Non-pigmented ciliary epithelial cell (primary cell): ENCODE measurements around the gene FILIP1L.

Source experiments
- DNase-seq: peaks from one replicate; pipeline ENCODE4 v3.0.0-alpha.2; 2010; ENCODE audit warnings: low read depth

The FILIP1L gene

DNA sequence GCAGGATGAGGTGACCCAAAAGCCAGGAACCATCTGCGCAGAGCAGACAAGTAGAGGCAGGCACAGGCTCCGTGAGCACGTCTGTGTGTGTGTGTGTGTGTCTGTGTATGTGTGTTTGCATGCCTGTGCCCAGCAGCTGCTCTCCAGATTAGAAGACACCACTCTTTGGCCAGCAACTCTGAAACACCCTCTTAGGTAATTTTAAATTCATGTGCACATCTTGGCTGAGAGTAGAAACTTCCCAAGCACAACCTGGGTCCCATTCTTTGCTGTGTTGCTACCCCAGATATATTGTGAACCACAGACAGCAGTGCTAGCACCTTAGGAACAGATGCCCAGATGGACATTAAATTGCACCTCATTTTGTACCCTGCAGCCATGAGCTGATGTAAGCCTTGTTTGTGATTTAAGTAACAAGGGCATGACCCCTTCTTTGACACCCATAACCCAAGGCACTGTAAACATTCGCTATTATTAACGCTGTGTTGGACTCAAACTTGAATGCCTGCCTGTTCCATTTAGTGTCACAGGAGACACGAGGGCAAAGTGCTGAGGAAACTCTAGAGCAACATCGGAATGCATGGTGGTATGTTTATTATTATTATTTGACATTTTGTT lies at the start of gene FILIP1L:
Gene FILIP1L, minus strand, starts transcription at position 89 of the 618 bp plus-strand sequence.
- DNase-seq, result no peak

DNA sequence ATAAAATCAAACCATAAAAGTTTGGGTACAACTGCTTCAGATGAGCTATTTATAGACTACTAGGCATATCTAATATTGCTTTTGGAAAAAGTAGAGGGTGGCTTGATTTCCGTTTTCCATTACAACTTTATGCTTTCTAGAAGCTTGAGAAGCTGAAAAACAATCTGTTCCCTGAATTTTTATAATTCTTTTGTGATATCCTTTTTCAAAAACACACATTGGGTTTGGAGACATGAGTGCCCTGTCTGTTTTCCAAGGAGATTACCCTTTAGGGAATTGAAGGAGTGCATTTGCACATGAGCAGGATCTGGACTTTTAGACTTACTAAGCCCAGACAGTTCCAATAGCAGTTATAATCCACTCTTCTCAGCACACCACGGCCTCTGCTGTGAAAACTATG lies 49.5 kb upstream of the FILIP1L start:
- no peak for DNase-seq

DNA sequence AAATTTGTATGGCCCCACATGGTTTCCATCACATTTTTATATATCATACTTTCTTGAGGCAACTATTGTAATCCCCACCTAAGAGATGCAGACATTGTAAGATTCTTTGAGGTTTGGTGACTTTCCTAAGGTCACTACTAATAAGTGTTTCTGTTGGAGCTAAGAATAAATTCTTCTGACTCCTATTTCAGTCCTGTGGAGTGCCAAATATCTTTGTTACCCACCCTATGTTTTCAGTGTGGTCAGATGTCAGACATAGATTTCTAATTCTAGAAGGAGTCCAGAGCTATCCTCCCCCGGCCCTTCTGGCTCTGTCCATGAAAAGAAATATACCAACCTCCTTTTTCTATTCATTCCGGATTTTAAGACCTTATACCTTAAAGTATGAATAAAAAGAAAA lies 46.2 kb upstream of the FILIP1L start:
- no peak for DNase-seq

DNA sequence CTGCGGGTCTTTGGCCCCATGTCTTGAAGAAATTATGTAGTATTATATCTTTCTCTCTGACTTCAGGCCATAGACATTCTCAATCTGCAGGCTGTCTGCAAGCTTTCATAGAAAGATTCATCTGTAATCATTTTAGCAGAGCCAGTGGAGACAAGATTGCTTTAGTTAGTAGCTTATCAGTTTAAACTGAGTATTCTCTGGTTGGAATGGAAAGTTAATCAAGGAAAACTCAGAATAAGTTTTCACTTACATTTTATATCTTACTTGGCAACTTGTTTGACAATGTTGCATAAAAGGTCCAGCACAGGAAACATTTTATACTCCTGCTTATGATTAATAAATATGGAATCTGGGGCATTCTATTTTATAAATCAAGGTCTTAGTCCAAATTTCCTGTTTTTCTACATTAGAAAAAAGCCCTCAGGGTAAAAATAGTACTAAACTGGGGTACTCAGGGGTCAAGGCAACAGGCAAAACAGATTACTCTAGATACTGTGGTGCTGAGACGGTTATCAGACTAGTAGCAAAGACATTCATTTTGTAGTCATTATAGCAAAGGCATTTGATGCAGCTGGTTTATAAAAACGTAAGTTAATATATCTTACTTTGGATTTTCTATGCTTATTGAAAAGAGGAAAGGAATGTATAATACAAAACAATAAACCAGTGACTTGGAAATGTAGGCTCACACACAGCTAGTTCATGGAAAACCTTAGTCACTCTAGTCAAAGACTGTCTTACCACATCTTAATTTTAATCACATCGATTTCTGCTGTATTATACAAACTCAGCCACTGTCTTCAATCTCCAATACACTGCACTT lies 45.2 kb upstream of the FILIP1L start:
- DNase-seq, result peak; percentile 46

DNA sequence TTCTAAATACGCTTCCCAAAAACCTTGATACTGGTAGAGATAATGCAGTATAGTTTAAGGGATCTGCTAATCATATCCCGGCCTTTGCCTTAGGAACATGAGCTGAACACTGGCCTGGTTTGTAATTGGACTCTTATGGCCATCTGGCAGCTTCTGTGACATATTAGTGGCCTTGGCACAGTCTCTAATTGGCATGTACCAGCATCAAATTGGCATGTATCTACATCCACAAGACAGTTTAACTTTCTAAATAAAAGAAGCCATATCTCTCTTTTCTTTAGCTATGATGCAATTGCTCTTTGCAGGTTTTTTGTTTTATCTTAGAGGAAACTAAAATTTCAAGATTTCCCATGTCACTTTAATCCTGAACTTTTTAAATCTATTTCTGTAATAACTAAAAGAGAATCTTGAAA lies 44.6 kb upstream of the FILIP1L start:
- DNase-seq, result no peak

- no peak for DNase-seq
These were observed 43.4 kb upstream of the FILIP1L start for GRCh38 chr3:100157685-100158084.

GRCh38 chr3:100155590-100155989 lies 41.3 kb upstream of the FILIP1L start:
- no peak for DNase-seq

- DNase-seq, result no peak
These were observed 40.8 kb upstream of the FILIP1L start for GRCh38 chr3:100155128-100155527.

DNA sequence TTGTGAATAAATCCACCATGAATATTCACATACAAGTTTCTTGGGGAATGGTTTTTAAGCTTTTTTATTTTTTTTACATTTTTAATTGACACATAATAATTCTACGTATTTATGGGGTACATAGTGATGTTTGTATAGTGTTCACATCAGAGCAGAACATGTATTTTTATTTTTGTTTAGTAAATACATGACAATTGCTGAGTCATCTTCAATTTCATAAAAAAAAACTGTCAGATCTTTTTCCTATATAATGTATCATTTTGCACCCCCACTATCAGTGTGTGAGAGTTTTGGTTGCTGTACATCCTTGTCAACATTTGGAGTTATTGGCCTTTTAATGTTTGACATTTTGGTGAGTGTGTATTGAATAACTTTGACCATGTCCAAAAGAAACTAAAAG lies 39.9 kb upstream of the FILIP1L start:
- DNase-seq, result no peak

GRCh38 chr3:100151024-100151707 lies 36.9 kb upstream of the FILIP1L start:
- DNase-seq, result no peak

DNA sequence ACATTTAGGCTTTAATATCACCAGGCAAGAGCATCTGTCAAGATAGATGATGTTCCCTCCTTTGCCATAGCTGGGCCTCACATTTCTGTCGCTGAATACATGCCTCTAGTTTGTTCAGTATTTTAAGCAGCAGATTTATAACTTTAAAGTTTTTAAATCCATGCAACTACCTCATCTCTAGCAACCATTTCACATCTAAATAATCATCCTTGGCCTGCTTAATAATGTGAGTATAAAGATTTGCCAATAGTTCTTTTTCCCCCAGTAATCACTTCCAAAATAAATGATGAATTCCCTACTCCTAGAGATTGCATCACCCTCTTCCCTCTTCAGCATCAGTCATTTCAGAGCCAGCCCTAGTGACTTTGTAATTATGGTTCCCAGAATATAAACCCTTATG lies 36.2 kb upstream of the FILIP1L start:
- no peak for DNase-seq

- no peak for DNase-seq
These were observed 35.6 kb upstream of the FILIP1L start for GRCh38 chr3:100149713-100150415.

DNA sequence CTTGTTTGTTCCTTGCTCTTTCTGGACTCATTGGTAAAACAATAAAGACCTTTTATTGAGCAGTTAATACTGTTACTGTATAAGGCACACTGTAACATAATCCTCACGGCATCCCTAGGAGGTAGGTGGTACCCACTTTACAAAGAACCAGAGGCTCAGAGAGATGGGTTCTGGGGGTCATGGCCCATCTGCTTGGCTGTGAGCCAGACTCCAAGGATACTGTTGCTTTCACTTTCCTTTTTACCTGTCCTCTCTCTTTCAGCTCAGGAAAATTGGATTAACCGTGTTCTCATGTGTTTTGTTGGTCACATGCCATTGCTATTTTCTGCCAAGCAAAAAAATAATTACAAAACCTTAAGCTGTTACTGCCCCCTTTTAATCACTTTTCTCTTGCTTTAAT lies 34.8 kb upstream of the FILIP1L start:
- no peak for DNase-seq

DNA sequence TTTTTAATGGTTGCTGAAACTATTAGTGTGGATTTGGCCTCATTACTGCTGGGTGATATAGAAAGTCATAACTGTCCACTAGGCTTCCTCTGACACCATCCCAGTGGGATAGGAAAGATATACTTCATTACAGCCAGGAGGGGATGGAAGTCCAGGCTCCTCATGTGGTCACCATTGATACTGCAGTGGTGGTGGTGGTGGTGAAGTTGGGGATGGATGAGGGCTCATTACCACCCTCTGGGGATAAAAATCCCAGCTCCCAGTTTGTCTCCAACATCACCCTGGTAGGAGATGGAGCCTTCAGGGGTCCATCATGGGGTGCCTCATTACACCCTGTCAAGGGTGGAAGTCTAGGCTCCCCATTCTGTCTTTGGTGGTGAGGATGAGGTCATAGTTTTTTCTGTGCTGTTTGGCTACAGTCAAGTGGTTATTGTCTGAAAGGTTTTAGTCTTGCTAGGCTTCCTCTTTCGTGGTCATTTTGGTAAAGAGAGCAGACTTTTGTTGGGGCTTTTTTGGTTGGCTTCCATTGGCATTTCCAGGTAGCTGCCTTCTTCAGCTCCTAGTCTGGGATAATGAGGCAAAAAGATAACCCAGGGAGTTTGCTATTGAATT lies 30.1 kb upstream of the FILIP1L start:
- no peak for DNase-seq

DNA sequence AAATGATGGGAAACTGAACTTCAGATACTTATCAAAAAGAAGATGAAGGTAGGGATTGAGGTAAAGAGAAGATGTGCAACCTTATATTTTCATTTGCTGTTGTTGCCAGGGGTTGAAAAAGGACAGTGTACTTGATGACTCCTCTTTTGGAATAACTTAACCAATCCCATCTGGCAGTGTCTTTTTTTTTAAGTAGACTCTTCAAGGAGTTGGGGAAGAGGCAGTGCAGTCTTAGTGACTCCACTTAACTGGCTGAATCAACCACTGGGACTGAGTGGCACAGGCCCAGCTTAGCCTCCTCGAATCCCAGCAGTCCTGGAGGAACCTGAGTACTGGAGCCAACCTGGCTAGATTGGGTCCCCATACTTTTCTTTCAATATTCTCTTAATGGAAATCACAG lies 27.3 kb upstream of the FILIP1L start:
- no peak for DNase-seq

GRCh38 chr3:100140976-100141375 lies 26.7 kb upstream of the FILIP1L start:
- no peak for DNase-seq

GRCh38 chr3:100136921-100137320 lies 22.6 kb upstream of the FILIP1L start:
- no peak for DNase-seq

DNA sequence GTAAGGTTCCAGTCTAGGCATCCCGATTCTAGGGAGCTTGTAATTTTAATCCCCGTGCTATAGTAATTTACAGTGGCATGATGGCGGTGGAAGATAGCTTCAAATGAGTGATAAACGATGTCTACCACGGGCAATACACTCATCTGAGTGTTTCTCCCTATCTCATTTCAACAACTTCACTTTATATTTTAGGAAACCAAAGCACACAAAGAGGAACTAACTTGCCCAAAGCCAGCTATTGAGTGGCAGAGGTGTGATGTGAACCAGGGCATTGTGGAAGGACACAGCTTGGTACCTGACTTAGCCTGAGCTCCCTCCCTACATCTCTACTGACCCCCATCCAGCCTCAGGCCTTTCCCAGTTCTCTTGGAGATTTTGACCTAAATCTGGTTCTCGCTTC lies 16.9 kb upstream of the FILIP1L start:
- no peak for DNase-seq

DNA sequence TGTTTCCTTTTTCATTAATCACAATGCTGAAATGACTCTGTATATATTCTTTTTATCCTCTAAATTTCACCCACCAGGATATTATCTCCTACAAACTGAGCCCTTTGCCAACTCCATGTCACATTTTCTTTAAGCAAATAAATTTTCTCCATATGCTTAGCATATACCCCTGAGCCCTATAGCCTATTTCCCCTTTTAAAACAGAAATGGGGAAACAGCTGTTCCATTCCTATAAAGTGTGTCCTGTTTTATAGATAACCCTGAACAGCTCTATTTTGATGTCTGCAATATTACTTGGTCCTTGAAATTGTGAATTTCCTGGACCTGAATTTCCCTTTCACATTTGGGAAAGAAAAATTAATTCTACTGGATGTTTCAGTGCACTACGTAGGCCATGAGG lies 15.6 kb upstream of the FILIP1L start:
- DNase-seq, result no peak

DNA sequence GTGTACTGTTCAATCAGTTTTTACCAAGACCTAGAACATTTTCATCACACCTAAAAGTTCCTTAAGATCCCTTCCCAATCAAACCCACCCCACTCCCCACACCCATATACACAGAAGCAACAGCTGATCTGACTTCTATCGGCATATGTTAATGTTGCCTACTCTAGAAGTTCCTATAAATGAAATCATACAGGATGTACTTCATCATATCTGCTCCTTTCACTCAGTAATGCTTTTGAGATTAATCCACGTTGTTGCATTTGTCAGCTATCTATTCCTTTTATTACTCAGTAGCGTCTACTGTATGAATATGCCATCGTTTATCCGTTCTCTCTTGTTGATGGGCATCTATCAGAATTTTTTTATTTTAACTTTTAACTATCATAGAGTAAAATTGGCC lies 14.3 kb upstream of the FILIP1L start:
- DNase-seq, result no peak

GRCh38 chr3:100127792-100128191 lies 13.5 kb upstream of the FILIP1L start:
- no peak for DNase-seq
